Measurements from ENCODE around the gene UBA7. TPM values are rescaled to one million over a fixed set of nuclear protein-coding genes. Genes with fewer than 3 reads are reported as not detected.
A peak's percentile ranks its signal among the peaks of the same experiment; 100 is the strongest.

Gene UBA7
- total RNA-seq, 1 experiment from 2014 or later = 0.85 TPM

DNA sequence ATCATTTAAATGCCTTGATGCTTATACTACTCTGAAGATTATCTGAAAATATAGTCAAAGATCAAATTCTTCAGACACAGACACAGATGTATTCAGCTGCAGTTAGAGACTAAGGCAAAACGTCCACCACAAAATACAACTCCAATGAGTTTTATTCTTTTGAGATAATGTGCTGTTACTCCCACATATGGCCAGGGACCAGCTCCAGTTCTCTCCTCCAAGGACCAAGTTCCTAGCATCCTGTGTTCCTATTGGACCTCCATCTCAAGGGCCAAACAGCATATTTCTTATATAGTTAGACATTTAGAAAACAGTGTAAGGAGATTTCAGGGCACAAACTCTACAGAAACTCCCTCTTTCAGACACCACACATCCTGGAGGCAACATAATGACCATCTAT is 54.5 kb downstream of the UBA7 start:
- no peaks in the 10 kb centered on the region for H3K27me3 Mint-ChIP-seq (ENCODE audit: low read depth)
- H3K9ac ChIP-seq (ENCODE audit: extremely low read depth, insufficient read length, low read length) = no peak overlapping the region
- no peak overlapping the region for H3K4me3 Mint-ChIP-seq
- no peak overlapping the region for H2BK120ac ChIP-seq (ENCODE audit: low read depth, low read length, poor library complexity, severe bottlenecking)
- no peaks in the 10 kb centered on the region for H3K23me2 ChIP-seq (ENCODE audit: insufficient read length, low read depth, low read length, poor library complexity, severe bottlenecking)
- H4K20me1 ChIP-seq (ENCODE audit: control insufficient read depth, insufficient read depth, insufficient read length) = no peaks in the 10 kb centered on the region
- H4K5ac ChIP-seq (ENCODE audit: insufficient read length, low read depth, low read length) = no peak overlapping the region
- peaks cover 5% of the 10 kb centered on the region for H3K79me1 ChIP-seq (ENCODE audit: insufficient read depth, low read depth, low read length, poor library complexity, severe bottlenecking)
- H3K27ac Mint-ChIP-seq = peak overlapping the region in 1 of 3 experiments; percentile 7; a peak in 1 of 7 replicates
- peaks cover 3 to 11% of the 10 kb centered on the region in 2 experiments for H3K4me1 Mint-ChIP-seq
- H2AK5ac ChIP-seq (ENCODE audit: insufficient read length, low read length) = no peak overlapping the region
- H2BK5ac ChIP-seq (ENCODE audit: insufficient read length, low read length) = no peak overlapping the region
- WGBS (ENCODE audit: extremely low coverage, insufficient read length, low lambda C conversion rate) = no CpG with 5 or more reads among the region's 1 CpG
- H3K27me3 ChIP-seq (ENCODE audit: insufficient read depth, low read length) = no peaks in the 10 kb centered on the region
- H4K8ac ChIP-seq (replicated peaks; ENCODE audit: insufficient read length, low read depth, low read length) = no peak overlapping the region
- H2BK12ac ChIP-seq (ENCODE audit: insufficient read length, low read depth, low read length) = no peak overlapping the region
- H2AFZ ChIP-seq (ENCODE audit: low read length) = no peak overlapping the region
- H3K27ac ChIP-seq (ENCODE audit: insufficient read length, low read depth, low read length) = no peak overlapping the region
- H4K91ac ChIP-seq (ENCODE audit: insufficient read length, low read depth, low read length) = no peak overlapping the region
- H2BK15ac ChIP-seq (ENCODE audit: low read depth, low read length) = no peak overlapping the region
- DNase-seq = no peak
- no peak overlapping the region for H3K23ac ChIP-seq (ENCODE audit: insufficient read length, low read depth, low read length)
- H3K4ac ChIP-seq (ENCODE audit: low read depth, low read length) = no peak overlapping the region
- no peak overlapping the region for H2BK20ac ChIP-seq (ENCODE audit: low read depth, low read length, poor library complexity, severe bottlenecking)
- H3K9me3 Mint-ChIP-seq = no peaks in the 10 kb centered on the region
- no peaks in the 10 kb centered on the region for H3K9me3 ChIP-seq (ENCODE audit: control insufficient read depth, low read depth, low read length)
- no peak overlapping the region for H3K56ac ChIP-seq (ENCODE audit: insufficient read length, low read depth, low read length)
- no peak overlapping the region for H3T11ph ChIP-seq (ENCODE audit: low read length)
- H3K4me1 ChIP-seq (ENCODE audit: insufficient read depth, low read length) = no peaks in the 10 kb centered on the region
- H3K18ac ChIP-seq (ENCODE audit: insufficient read length, low read depth, low read length) = no peak overlapping the region
- H3K36me3 Mint-ChIP-seq (ENCODE audit: insufficient read depth in 1 of 3, low read depth in 3 of 3) = no peaks in the 10 kb centered on the region
- H3K14ac ChIP-seq (ENCODE audit: insufficient read depth, low read length) = no peak overlapping the region
- H3K4me2 ChIP-seq (ENCODE audit: insufficient read depth, insufficient read length, low read length) = no peak overlapping the region
- H3K79me2 ChIP-seq (ENCODE audit: insufficient read depth, low read length) = peaks cover 3% of the 10 kb centered on the region; the same call in 1 of the 2 replicates
- TF ChIP-seq, protein P1, sequence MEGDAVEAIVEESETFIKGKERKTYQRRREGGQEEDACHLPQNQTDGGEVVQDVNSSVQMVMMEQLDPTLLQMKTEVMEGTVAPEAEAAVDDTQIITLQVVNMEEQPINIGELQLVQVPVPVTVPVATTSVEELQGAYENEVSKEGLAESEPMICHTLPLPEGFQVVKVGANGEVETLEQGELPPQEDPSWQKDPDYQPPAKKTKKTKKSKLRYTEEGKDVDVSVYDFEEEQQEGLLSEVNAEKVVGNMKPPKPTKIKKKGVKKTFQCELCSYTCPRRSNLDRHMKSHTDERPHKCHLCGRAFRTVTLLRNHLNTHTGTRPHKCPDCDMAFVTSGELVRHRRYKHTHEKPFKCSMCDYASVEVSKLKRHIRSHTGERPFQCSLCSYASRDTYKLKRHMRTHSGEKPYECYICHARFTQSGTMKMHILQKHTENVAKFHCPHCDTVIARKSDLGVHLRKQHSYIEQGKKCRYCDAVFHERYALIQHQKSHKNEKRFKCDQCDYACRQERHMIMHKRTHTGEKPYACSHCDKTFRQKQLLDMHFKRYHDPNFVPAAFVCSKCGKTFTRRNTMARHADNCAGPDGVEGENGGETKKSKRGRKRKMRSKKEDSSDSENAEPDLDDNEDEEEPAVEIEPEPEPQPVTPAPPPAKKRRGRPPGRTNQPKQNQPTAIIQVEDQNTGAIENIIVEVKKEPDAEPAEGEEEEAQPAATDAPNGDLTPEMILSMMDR (conservative IDR thresholded peaks at IDR 0.05) = no peak

All from H9 (cell line).